AG20443 (cell line): Measurements from ENCODE around the gene TESMIN.
A peak's percentile ranks its signal among the peaks of the same experiment; 100 is the strongest.

Experiments used
- DNase-seq: peaks from one replicate; pipeline ENCODE4 v3.0.0; 2012; ENCODE audit warnings: low spot score, mixed read lengths

Gene TESMIN

DNA sequence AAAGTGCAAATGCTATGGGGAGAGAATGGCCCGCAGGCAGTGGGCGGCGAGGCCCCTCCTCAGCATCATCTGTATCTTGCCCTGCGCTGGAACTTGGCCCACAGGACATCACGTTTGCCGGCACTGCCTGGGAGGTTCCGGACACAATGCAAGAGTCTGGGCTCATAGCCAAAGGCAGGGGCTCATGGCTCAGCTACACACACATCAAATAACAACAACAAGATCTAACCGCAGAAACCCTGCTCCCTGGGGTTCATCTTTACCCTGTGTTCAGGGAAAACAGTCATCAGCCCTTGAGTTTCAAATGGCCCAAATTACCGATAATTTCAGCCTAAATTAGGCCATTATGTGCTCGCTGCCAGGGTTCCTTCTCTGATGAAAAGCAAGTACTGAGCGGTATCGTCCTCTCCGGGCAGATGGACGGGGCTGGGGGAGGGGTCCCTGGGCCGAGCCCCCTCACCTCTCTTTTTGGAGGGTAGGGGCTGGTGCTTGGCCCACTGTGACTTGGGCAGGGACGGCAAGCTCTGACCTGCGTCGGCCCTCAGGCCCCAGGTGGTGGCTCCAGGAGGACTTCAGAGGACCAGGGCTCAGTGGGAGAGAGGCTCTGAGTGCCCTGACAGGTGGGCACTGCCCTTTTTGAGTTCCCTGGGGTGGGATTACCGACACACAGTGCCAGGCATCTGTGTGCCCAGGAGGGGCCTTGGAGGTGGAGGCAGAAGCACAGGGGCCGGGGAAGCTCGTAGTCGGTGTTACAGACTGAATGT is 92.0 kb downstream of the TESMIN start:
- DNase-seq = peak; percentile 93

DNA sequence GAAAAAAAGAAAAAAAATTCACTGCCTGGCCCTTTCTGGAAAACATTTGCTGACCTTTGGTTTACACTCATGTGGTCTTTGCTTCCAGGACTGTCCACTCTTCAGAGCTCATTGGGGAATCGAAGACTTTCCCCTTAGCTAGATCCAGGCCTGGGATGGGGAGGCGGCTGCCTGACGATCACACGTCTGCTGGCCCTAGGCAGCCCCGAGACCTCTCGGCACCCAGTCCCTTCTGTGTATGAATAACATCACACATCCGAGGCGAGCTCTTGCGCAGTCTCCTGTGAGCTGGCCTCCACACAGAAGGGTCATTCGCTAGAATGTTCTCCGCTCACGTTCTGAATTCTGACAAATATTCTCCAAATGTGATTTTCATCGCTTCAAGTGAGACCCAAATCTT is 92.7 kb downstream of the TESMIN start:
- DNase-seq = no peak

DNA sequence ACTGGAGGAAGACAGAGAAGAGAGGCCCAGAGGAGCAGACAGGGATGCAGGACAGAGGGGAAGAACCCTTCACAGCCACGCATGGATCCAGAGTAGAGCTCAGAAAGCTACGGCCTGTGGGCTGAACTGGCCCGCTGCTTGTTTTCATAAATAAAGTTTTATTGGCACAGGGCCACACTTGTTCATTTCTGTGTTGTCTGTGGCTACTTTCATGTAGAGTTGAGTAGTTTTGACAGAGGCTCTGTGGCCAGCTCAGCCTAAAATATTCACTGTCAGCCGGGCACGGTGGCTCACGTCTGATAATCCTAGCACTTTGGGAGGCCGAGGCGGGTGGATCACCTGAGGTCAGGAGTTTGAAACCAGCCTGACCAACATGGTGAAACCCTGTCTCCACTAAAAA is 93.2 kb downstream of the TESMIN start:
- DNase-seq = no peak
